Measurements from ENCODE around the gene HMCES.

The HMCES gene

DNA sequence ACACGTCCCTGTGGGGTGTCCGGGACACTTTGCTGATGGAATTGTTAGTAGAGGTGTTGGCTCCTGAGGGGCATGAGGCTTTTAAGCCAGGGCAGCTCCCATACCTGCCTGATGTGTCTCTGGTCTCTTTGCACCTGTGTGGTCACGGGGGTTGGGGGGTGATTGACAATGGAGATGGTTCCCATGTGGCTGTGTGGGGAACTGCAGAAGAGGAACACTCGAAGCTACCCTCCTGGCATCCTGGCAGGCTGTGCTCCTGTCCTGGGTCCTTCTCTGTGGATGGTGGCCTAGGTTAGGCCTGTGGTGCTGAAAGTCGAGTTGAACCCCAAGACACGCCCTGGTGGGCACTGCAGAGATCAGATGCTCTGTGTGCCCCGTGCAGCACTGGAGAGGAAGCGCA lies 73.4 kb downstream of the HMCES start:
- DNase-seq (ENCODE audit: low spot score) = no peak
- TF ChIP-seq CTCF (IDR thresholded peaks at IDR 0.05; ENCODE audit: extremely low read depth, missing control alignments) = no peak

- DNase-seq (ENCODE audit: low spot score) = no peak
- TF ChIP-seq CTCF (IDR thresholded peaks at IDR 0.05; ENCODE audit: extremely low read depth, missing control alignments) = no peak
These were observed 74.2 kb downstream of the HMCES start for GRCh38 chr3:129352650-129353588.

GRCh38 chr3:129353589-129353941 lies 74.9 kb downstream of the HMCES start:
- no peak for DNase-seq (ENCODE audit: low spot score)
- TF ChIP-seq CTCF (IDR thresholded peaks at IDR 0.05; ENCODE audit: extremely low read depth, missing control alignments) = no peak
